Measurements from ENCODE around the gene ARHGAP45.

Gene ARHGAP45

DNA sequence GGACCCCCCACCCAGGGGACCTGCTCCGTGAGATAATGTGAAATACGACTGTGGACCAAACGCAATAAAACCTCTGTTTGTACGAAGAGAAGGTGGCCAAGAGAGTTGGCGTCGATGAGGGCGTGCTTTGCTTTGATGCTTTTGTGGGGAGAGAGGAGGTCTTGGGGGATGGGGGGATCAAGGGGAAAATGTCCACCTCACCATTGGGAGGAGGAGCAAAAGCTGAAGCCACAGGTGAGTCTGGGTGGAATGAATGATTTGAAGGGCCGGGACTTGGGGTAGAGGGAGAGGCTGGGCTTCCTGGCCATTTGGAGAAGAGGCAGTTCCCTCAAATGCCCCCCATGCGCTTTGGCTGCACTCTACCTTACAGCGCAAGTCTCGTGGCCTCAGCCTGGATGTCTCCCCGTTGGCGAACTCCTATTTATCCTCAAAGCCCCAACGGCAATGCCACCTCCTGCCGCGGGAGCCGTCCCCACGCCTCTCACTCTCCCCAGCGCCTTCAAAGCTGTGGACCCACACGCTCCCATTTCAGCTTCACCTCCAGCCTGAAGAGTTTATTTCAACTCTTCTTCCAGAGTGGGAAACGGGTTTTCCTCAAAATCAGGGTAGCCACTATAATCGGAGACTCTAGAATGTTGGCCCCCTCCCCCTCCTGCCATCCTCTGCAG is 27.9 kb upstream of the ARHGAP45 start:
- Histone ChIP-seq H3K27ac (peak overlapping the region; percentile 35; the same call in 1 of the 2 replicates), H3K36me3 (peaks cover 49% of the 10 kb centered on the region), H3K4me3 (ENCODE audit: low read depth, low read length) (peak overlapping the region; percentile 33), H3K9me3 (ENCODE audit: severe bottlenecking) (no peaks in the 10 kb centered on the region), H3K27me3 (ENCODE audit: insufficient read depth, low read depth, severe bottlenecking) (no peaks in the 10 kb centered on the region)
- TF ChIP-seq, protein P1, sequence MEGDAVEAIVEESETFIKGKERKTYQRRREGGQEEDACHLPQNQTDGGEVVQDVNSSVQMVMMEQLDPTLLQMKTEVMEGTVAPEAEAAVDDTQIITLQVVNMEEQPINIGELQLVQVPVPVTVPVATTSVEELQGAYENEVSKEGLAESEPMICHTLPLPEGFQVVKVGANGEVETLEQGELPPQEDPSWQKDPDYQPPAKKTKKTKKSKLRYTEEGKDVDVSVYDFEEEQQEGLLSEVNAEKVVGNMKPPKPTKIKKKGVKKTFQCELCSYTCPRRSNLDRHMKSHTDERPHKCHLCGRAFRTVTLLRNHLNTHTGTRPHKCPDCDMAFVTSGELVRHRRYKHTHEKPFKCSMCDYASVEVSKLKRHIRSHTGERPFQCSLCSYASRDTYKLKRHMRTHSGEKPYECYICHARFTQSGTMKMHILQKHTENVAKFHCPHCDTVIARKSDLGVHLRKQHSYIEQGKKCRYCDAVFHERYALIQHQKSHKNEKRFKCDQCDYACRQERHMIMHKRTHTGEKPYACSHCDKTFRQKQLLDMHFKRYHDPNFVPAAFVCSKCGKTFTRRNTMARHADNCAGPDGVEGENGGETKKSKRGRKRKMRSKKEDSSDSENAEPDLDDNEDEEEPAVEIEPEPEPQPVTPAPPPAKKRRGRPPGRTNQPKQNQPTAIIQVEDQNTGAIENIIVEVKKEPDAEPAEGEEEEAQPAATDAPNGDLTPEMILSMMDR (IDR thresholded peaks at IDR 0.05; ENCODE audit: low read depth, low read length) = no peak
- no peak for DNase-seq

DNA sequence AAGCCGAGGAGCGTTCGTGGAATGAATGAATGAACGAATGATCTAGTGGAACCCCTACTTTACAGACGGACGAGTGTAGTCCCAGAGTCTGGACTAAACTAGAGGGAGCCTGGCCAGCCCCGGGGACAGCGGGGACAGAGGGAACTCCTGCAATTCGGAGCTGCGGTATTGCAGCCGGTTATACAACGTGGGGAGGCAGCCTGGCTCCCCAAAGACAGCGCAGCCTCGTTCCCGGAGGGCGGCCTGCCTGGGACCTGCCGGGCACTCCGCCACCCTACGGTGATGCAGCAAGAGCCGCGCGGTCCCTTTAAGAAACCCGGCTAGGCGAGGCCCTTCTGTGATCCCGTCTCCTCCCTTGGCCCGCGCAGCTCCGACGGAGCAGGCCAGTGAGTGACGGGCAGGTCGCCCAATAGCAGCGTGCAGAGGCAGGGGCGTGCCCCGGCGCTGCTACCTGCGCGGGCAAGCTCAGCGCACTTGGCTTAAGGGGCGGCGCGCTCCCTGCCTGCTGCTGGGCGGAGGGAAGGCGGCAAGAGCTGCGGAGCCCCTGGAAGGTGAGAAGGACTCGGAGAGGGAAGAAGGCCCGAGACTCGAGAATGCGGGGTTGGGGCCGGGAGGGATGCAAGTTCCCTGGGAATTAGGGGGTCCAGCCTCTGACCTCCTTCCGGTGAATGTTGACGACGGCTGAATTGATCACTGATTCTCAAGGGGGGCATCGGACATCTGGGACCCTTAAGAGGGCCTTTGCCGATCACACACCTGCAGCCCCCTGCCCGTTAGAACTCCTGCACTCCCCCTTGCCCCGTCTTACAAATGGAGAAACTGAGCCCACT is 27.1 kb upstream of the ARHGAP45 start, which contains the start of gene ABCA7:
TSS of gene ABCA7 (plus strand) at position 462 of the 830 bp plus-strand sequence. CDS start 1,255 bp downstream, outside the sequence.
- DNase-seq = peak; percentile 99
- Histone ChIP-seq H3K36me3 (peaks cover 56% of the 10 kb centered on the region), H3K27ac (peak within 1 kb of the TSS; percentile 84)

DNA sequence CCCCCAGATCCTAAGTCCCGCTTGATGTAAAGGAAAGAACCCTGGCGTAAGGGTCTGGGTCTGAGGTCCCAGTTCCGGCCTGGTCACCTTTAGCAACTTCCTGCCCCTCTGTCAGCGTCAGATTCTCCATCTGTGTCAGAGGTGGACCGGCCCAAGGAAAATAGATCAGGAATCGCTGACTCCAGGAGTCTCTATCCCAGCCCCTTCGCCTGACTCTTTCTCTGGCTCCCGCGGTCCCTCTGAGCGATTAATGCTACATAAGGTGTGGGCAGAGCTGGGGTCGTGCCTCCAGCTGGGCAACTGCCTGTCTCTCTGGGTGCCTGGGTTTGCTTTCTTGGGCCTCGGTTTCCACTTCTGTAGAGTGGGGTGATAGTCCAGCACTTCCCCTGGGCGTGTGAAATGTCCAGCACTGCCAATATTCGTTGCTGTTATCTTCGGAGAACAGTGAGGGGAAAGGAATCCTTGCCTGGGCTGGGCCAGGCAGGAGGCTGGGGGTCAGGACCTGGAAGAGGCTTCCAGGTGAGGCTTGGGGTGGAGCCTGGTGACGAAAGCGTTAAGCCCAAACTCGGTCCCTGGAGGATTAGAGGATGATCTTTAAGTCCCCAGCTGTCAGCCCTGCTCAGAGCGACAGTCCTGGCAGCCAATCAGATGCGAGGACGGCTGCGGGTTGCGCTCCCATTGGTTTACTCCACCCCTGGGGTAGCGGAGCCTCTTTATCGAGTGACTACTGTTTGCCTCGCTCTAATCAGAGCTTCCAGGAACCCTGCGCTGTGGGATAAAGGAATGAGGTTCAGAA is 26.3 kb upstream of the ARHGAP45 start:
- TF ChIP-seq, protein P1 (IDR thresholded peaks at IDR 0.05; ENCODE audit: low read depth, low read length) = no peak
- Histone ChIP-seq H3K27me3 (ENCODE audit: insufficient read depth, low read depth, severe bottlenecking) (no peaks in the 10 kb centered on the region), H3K9me3 (ENCODE audit: severe bottlenecking) (peaks cover 3% of the 10 kb centered on the region), H3K4me3 (ENCODE audit: low read depth, low read length) (peak overlapping the region; percentile 78), H3K36me3 (peaks cover 51% of the 10 kb centered on the region), H3K27ac (peak overlapping the region; percentile 84)
- peak; percentile 98 for DNase-seq

More for the DNA sequence above, 27.1 kb upstream of the ARHGAP45 start, which contains the start of gene ABCA7:
- TF ChIP-seq, protein P1 (IDR thresholded peaks at IDR 0.05; ENCODE audit: low read depth, low read length) = 0 out of 2 replicates have a peak, but pooled peaks have one; percentile 5
- Histone ChIP-seq H3K4me3 (ENCODE audit: low read depth, low read length) (peak within 1 kb of the TSS; percentile 78), H3K9me3 (ENCODE audit: severe bottlenecking) (peaks cover 2% of the 10 kb centered on the region), H3K27me3 (ENCODE audit: insufficient read depth, low read depth, severe bottlenecking) (no peaks in the 10 kb centered on the region)

DNA sequence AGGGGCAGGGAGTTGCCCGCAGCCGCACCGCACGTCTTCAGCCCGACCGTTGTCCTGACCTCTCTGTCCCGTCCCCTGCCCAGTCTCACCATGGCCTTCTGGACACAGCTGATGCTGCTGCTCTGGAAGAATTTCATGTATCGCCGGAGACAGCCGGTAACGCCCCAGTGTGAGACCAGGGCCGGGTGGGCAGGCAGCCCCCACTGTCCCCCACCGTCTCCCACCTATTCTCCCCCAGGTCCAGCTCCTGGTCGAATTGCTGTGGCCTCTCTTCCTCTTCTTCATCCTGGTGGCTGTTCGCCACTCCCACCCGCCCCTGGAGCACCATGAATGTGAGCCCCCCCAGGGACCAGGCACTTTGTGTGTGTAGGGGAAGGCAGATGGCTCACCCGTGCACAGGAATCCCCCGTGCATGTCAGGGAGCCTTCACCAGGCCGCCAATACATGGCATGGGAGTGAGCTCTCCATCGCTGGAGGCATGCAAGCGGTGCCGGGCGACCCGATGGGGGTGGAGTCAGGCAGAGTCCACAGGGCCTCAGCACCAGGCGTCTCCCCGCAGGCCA is 25.6 kb upstream of the ARHGAP45 start:
- Histone ChIP-seq H3K4me3 (ENCODE audit: low read depth, low read length) (peak overlapping the region; percentile 39), H3K9me3 (ENCODE audit: severe bottlenecking) (peaks cover 3% of the 10 kb centered on the region), H3K27ac (peak overlapping the region; percentile 61), H3K27me3 (ENCODE audit: insufficient read depth, low read depth, severe bottlenecking) (no peaks in the 10 kb centered on the region), H3K36me3 (peaks cover 50% of the 10 kb centered on the region)
- TF ChIP-seq, protein P1 (IDR thresholded peaks at IDR 0.05; ENCODE audit: low read depth, low read length) = no peak
- no peak for DNase-seq

All from WERI-Rb-1 (cell line).